CD14-positive monocyte (primary cell): ENCODE data around the gene CTDSPL. TPM values are rescaled to one million over a fixed set of nuclear protein-coding genes. Genes with fewer than 3 reads are reported as not detected.
A peak's percentile ranks its signal among the peaks of the same experiment; 100 is the strongest.

ENCODE experiments used
- DNase-seq, 3 donors: peaks; one replicate each; pipeline ENCODE4 v3.0.0-alpha.2; 2011 to 2022
- H2AFZ ChIP-seq: 2 replicates; pipeline ENCODE4 v1.6.0; 2012; ENCODE audit warnings: mild to moderate bottlenecking, low read depth, low read length, inconsistent platforms; ENCODE audit not compliant: insufficient read depth, poor library complexity, severe bottlenecking
- H3K27ac ChIP-seq, 2 donors: 1 replicate in 1 of 2; 2 replicates in 1 of 2; pipeline ENCODE4 v1.5.1; 2012 to 2013; ENCODE audit warnings: low read length in 2 of 2, control low read depth in 1 of 2, inconsistent platforms in 1 of 2, low read depth in 1 of 2, mild to moderate bottlenecking in 1 of 2
- H3K27me3 ChIP-seq, 2 donors: one replicate each; pipeline versions ENCODE4 v1.6.0 to v1.6.1; 2011 to 2013; ENCODE audit warnings: low read length in 2 of 2; ENCODE audit not compliant: control insufficient read depth in 2 of 2, insufficient read depth in 2 of 2
- H3K36me3 ChIP-seq, 2 donors: replicated peaks in 1 of 2; 1 replicate in 1 of 2; 2 replicates in 1 of 2; pipeline versions ENCODE4 v1.5.1 to v1.6.1; 2012 to 2013; ENCODE audit warnings: low read length in 2 of 2, control low read depth in 1 of 2, inconsistent platforms in 1 of 2, mild to moderate bottlenecking in 1 of 2; ENCODE audit not compliant: insufficient read depth in 2 of 2, control insufficient read depth in 1 of 2
- H3K4me1 ChIP-seq, 2 donors: 1 replicate in 1 of 2; 2 replicates in 1 of 2; pipeline versions ENCODE4 v1.5.1 to v1.6.1; 2012 to 2013; ENCODE audit warnings: low read length in 2 of 2, control low read depth in 1 of 2, inconsistent platforms in 1 of 2, mild to moderate bottlenecking in 1 of 2, moderate library complexity in 1 of 2; ENCODE audit not compliant: insufficient read depth in 2 of 2, control insufficient read depth in 1 of 2
- H3K4me2 ChIP-seq: replicated peaks from 2 replicates; pipeline ENCODE3; 2012; ENCODE audit warnings: low read length, moderate library complexity, mild to moderate bottlenecking; ENCODE audit not compliant: poor library complexity, severe bottlenecking; ENCODE audit errors: extremely low read depth
- H3K4me3 ChIP-seq, 3 experiments: fragments of 200-600 bp in 1 of 3; sonication (generic) in 1 of 3; replicated peaks in 1 of 3; 1 replicate in 2 of 3; 2 replicates in 1 of 3; pipeline ENCODE4 v1.5.1; 2011 to 2013; ENCODE audit warnings: low read length in 3 of 3, mild to moderate bottlenecking in 3 of 3, control low read depth in 2 of 3, low read depth in 2 of 3, inconsistent platforms in 1 of 3, moderate library complexity in 1 of 3
- H3K79me2 ChIP-seq: 2 replicates; pipeline ENCODE4 v1.6.0; 2012; ENCODE audit warnings: mild to moderate bottlenecking, control low read depth, inconsistent platforms, low read length, moderate library complexity; ENCODE audit not compliant: insufficient read depth
- H3K9ac ChIP-seq: 2 replicates; pipeline ENCODE4 v1.6.0; 2017; ENCODE audit warnings: low read length, mild to moderate bottlenecking; ENCODE audit not compliant: insufficient read depth, poor library complexity, severe bottlenecking
- H3K9me3 ChIP-seq, 2 donors: replicated peaks in 1 of 2; 1 replicate in 1 of 2; 2 replicates in 1 of 2; pipeline versions ENCODE4 v1.5.1 to v1.6.1; 2012 to 2013; ENCODE audit warnings: low read length in 2 of 2, control low read depth in 1 of 2; ENCODE audit not compliant: control insufficient read depth in 1 of 2, insufficient read depth in 1 of 2
- H4K20me1 ChIP-seq: 2 replicates; pipeline ENCODE4 v1.6.0; 2012; ENCODE audit warnings: mild to moderate bottlenecking, low read length, control low read depth, moderate library complexity; ENCODE audit not compliant: insufficient read depth
- H3K27ac Mint-ChIP-seq, 7 donors: one replicate each; pipeline ENCODE4 v1.8.0; 2020; ENCODE audit warnings: mild to moderate bottlenecking in 7 of 7, mixed read lengths in 7 of 7, moderate library complexity in 6 of 7, inconsistent platforms in 2 of 7
- H3K27me3 Mint-ChIP-seq, 3 donors: one replicate each; pipeline ENCODE4 v1.8.0; 2021 to 2022; ENCODE audit warnings: low read depth in 3 of 3, mild to moderate bottlenecking in 3 of 3, mixed read lengths in 3 of 3, moderate library complexity in 3 of 3, inconsistent platforms in 1 of 3
- H3K36me3 Mint-ChIP-seq, 2 donors: one replicate each; pipeline ENCODE4 v1.8.0; 2020; ENCODE audit warnings: mixed read lengths in 2 of 2, inconsistent platforms in 1 of 2, mild to moderate bottlenecking in 1 of 2
- H3K4me1 Mint-ChIP-seq: one replicate; pipeline ENCODE4 v1.8.0; 2020; ENCODE audit warnings: mild to moderate bottlenecking, mixed read lengths
- H3K4me3 Mint-ChIP-seq, 2 donors: one replicate each; pipeline ENCODE4 v1.8.0; 2020; ENCODE audit warnings: mild to moderate bottlenecking in 2 of 2, mixed read lengths in 2 of 2, moderate library complexity in 1 of 2
- H3K9me3 Mint-ChIP-seq, 7 donors: one replicate each; pipeline ENCODE4 v1.8.0; 2020 to 2022; ENCODE audit warnings: mixed read lengths in 7 of 7, mild to moderate bottlenecking in 6 of 7, moderate library complexity in 6 of 7, inconsistent platforms in 2 of 7
- WGBS: methylation state at CpG from one replicate; pipeline ENCODE4 v1.1.5; 2013; ENCODE audit warnings: missing lambda C conversion rate; ENCODE audit not compliant: insufficient coverage; 5-methylcytosine and 5-hydroxymethylcytosine counted together
- intact Hi-C, 2 donors: fragments of 100-400 bp; cut with micrococcal nuclease; formaldehyde crosslinking; loops; one replicate each; pipeline versions ENCODE4 v1.15.0 to v1.15.1; 2023
- polyA plus RNA-seq, 3 donors: library from polyadenylated mRNA; depleted of rRNA in 1 of 3; unstranded in 2 of 3; stranded (reverse) in 1 of 3; fragments of 300-500 nt in 2 of 3; fragments of >200 nt in 1 of 3; fragmentation: Illumina TruSeq in 2 of 3; gene quantifications; 1 replicate in 2 of 3; 2 replicates in 1 of 3; pipeline ENCODE4 v1.2.3, GENCODE V29; 2012 to 2021
- TF ChIP-seq, protein P1 (sequence below): fragments of 200-600 bp; IDR thresholded peaks from one replicate; pipeline ENCODE4 v1.8.0; 2022; ENCODE audit warnings: antibody characterized with exemption, mild to moderate bottlenecking

Gene CTDSPL
- polyA plus RNA-seq, 3 donors = 0.15 to 0.69 (median 0.33) TPM

DNA sequence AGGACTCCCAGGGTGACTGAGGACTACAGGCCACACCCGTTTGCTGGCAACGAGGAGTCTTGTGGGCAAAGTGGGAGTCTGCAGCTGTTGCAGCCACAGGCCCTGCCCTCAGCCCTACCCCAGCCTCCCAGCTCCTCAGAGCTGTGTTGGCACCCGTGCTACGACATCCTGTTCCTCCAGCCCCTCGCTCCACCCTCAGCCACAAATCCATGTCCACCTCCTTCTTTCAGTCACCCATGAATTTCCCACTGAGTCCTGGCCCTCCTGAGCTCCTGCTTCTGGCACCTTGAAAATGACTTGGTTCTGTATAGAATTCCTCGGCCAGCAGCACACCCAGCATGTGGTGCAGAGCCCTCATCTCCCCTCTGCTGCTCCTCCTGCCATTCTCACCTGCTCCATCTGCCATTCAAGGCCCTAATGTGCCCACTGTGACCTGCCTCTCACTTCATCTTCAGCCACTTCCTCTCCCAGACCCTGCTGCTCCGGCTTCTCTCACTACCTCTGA is 108.0 kb downstream of the CTDSPL start:
- no peaks in the 10 kb centered on the region for H3K36me3 ChIP-seq
- peak overlapping the region in 1 of 2 donors; percentile 1 for H3K4me3 Mint-ChIP-seq
- TF ChIP-seq, protein P1, sequence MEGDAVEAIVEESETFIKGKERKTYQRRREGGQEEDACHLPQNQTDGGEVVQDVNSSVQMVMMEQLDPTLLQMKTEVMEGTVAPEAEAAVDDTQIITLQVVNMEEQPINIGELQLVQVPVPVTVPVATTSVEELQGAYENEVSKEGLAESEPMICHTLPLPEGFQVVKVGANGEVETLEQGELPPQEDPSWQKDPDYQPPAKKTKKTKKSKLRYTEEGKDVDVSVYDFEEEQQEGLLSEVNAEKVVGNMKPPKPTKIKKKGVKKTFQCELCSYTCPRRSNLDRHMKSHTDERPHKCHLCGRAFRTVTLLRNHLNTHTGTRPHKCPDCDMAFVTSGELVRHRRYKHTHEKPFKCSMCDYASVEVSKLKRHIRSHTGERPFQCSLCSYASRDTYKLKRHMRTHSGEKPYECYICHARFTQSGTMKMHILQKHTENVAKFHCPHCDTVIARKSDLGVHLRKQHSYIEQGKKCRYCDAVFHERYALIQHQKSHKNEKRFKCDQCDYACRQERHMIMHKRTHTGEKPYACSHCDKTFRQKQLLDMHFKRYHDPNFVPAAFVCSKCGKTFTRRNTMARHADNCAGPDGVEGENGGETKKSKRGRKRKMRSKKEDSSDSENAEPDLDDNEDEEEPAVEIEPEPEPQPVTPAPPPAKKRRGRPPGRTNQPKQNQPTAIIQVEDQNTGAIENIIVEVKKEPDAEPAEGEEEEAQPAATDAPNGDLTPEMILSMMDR = no peak
- H3K9me3 Mint-ChIP-seq = peaks cover 0 to 2% (median 0%) of the 10 kb centered on the region in 7 donors
- 47% methylated on average over 7 of the region's 7 CpGs for WGBS
- peaks cover 2 to 3% of the 10 kb centered on the region in 2 donors for H3K36me3 Mint-ChIP-seq
- no peak overlapping the region for H3K27ac ChIP-seq
- H3K79me2 ChIP-seq = no peaks in the 10 kb centered on the region
- H3K4me1 Mint-ChIP-seq = peaks cover 1% of the 10 kb centered on the region
- peak overlapping the region in 1 of 7 donors; percentile 60 for H3K27ac Mint-ChIP-seq
- no peak overlapping the region for H3K4me3 ChIP-seq
- H3K9me3 ChIP-seq = no peaks in the 10 kb centered on the region
- intact Hi-C loops = loop anchor here (5.0 to 10.0 kb wide), 3 partner anchors 33 to 145 kb away; no protein-coding TSS in a partner anchor
- H3K27me3 Mint-ChIP-seq = peaks cover 0 to 2% (median 0%) of the 10 kb centered on the region in 3 donors
- no peaks in the 10 kb centered on the region for H3K27me3 ChIP-seq
- no peak overlapping the region for H3K4me2 ChIP-seq
- H3K9ac ChIP-seq = no peak overlapping the region
- no peak for DNase-seq
- no peak overlapping the region for H2AFZ ChIP-seq
- H4K20me1 ChIP-seq = no peaks in the 10 kb centered on the region
- peaks cover 0 to under 1% of the 10 kb centered on the region in 2 donors for H3K4me1 ChIP-seq

DNA sequence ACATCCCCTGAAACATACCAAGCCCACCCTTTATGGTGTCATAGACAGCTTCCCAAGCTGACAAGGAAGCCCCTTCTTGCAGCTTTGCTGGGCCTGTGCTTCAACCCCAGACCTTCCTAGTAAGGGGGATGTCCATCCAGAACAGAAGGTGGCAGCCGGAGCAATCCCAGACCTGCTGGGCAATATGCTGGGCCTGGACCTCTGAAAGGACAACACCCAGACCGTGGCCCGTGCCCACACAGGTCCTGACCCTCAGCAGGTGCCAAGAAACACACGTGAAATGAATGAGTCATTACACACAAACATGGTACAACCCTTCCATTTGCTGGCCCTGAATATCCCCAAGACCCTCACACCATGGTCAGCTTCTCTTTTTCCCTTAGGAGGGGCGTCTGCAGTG is 109.1 kb downstream of the CTDSPL start:
- Histone ChIP-seq H4K20me1 (no peaks in the 10 kb centered on the region), H3K4me3 (no peak overlapping the region), H3K27me3 (no peaks in the 10 kb centered on the region), H3K4me2 (no peak overlapping the region), H3K36me3 (no peaks in the 10 kb centered on the region), H3K79me2 (no peaks in the 10 kb centered on the region), H3K4me1 (peaks cover 0 to 3% of the 10 kb centered on the region in 2 donors), H2AFZ (no peak overlapping the region), H3K27ac (no peak overlapping the region), H3K9me3 (no peaks in the 10 kb centered on the region), H3K9ac (no peak overlapping the region)
- peaks cover 0 to 3% of the 10 kb centered on the region in 2 donors for H3K36me3 Mint-ChIP-seq
- peaks cover 0 to 2% (median 0%) of the 10 kb centered on the region in 3 donors for H3K27me3 Mint-ChIP-seq
- intact Hi-C loops = loop anchor here (5.0 to 10.0 kb wide), 2 partner anchors 71 to 144 kb away; no protein-coding TSS in a partner anchor
- no peak overlapping the region for H3K4me3 Mint-ChIP-seq
- TF ChIP-seq, protein P1 = no peak
- no peak for DNase-seq
- peaks cover 4% of the 10 kb centered on the region for H3K4me1 Mint-ChIP-seq
- H3K27ac Mint-ChIP-seq = no peak overlapping the region
- H3K9me3 Mint-ChIP-seq = no peaks in the 10 kb centered on the region
- 100% methylated on average over 5 of the region's 5 CpGs for WGBS
